Fibroblast of skin of back (primary cell): ENCODE results near the gene KIDINS220.

Source experiments
- DNase-seq: peaks from one replicate; pipeline ENCODE4 v3.0.0-alpha.2; 2013

Gene KIDINS220

GRCh38 chr2:8697190-8697589 lies 140.2 kb downstream of the KIDINS220 start:
- DNase-seq = no peak

- peak; percentile 74 for DNase-seq
Measured at GRCh38 chr2:8694737-8695136, 142.7 kb downstream of the KIDINS220 start.

- DNase-seq = no peak
Measured at GRCh38 chr2:8693157-8693821, 144.1 kb downstream of the KIDINS220 start.

- DNase-seq = no peak
Measured at GRCh38 chr2:8692783-8693156, 144.6 kb downstream of the KIDINS220 start.

- DNase-seq = no peak
Measured at GRCh38 chr2:8691859-8692437, 145.5 kb downstream of the KIDINS220 start.

GRCh38 chr2:8685697-8686358 lies 151.6 kb downstream of the KIDINS220 start:
- peak; percentile 48 for DNase-seq

GRCh38 chr2:8684878-8685696 lies 152.3 kb downstream of the KIDINS220 start:
- peak; percentile 48 for DNase-seq

GRCh38 chr2:8684540-8684877 lies 152.9 kb downstream of the KIDINS220 start:
- DNase-seq = peak; percentile 37

- peak; percentile 46 for DNase-seq
Measured at GRCh38 chr2:8682719-8683667, 154.4 kb downstream of the KIDINS220 start.

GRCh38 chr2:8681786-8682692 lies 155.4 kb downstream of the KIDINS220 start, which contains the start of gene ID2:
TSS of gene ID2 (plus strand) at chr2:8682056. CDS start at chr2:8682166, 110 bp downstream.
- peak; percentile 98 for DNase-seq

- peak; percentile 74 for DNase-seq
Measured at GRCh38 chr2:8680822-8681760, 156.3 kb downstream of the KIDINS220 start.

GRCh38 chr2:8679827-8680731 lies 157.3 kb downstream of the KIDINS220 start:
- peak; percentile 72 for DNase-seq

- DNase-seq = no peak
Measured at GRCh38 chr2:8679567-8679826, 157.9 kb downstream of the KIDINS220 start.
